K562 (cell line): ENCODE measurements around the gene PACSIN1. TPM values are rescaled to one million over a fixed set of nuclear protein-coding genes. Genes with fewer than 3 reads are reported as not detected.

Source experiments
- CBX3 ChIP-seq, 2 experiments: IDR thresholded peaks; 1 replicate in 1 of 2; 2 replicates in 1 of 2; pipeline ENCODE4 v1.6.1; 2012; ENCODE audit warnings: inconsistent platforms in 2 of 2, low read length in 2 of 2, borderline replicate concordance in 1 of 2, control low read depth in 1 of 2
- CSDE1 ChIP-seq, 2 experiments: fragments of 450-650 bp; IDR thresholded peaks; 2 replicates each; pipeline ENCODE4 v1.6.1; 2016; ENCODE audit warnings: mild to moderate bottlenecking in 1 of 2
- FIP1L1 ChIP-seq: fragments of 200-400 bp; formaldehyde crosslinking; IDR thresholded peaks from 2 replicates; pipeline ENCODE4 v1.6.1; 2018; ENCODE audit warnings: mild to moderate bottlenecking, low read depth, low read length; ENCODE audit not compliant: poor library complexity, severe bottlenecking
- NCOR1 ChIP-seq: fragments of 450-650 bp; IDR thresholded peaks from 2 replicates; pipeline ENCODE4 v1.6.1; 2016; ENCODE audit warnings: mild to moderate bottlenecking, moderate library complexity
- RCOR1 ChIP-seq, 2 experiments: IDR thresholded peaks; 2 replicates each; pipeline ENCODE4 v1.6.1; 2012; ENCODE audit warnings: low read depth in 2 of 2, low read length in 2 of 2, borderline replicate concordance in 1 of 2, improper control_type of control experiment in 1 of 2
- SAP30 ChIP-seq: fragments of 200-600 bp; sonication (generic); IDR thresholded peaks from 2 replicates; pipeline ENCODE4 v1.6.1; 2012; ENCODE audit warnings: borderline replicate concordance, low read depth, mild to moderate bottlenecking, moderate library complexity, low read length, control low read depth, inconsistent platforms; ENCODE audit not compliant: insufficient read depth, poor library complexity, severe bottlenecking
- TAF1 ChIP-seq: IDR thresholded peaks from 2 replicates; pipeline ENCODE4 v1.6.1; 2011; ENCODE audit warnings: mild to moderate bottlenecking, low read length, moderate library complexity; ENCODE audit not compliant: insufficient read depth, control insufficient read depth, severe bottlenecking; ENCODE audit errors: extremely low read depth
- ZBTB7A ChIP-seq: IDR thresholded peaks from 2 replicates; pipeline ENCODE4 v1.6.1; 2011; ENCODE audit warnings: low read depth, mild to moderate bottlenecking, low read length, moderate library complexity, borderline replicate concordance; ENCODE audit not compliant: control insufficient read depth
- ZEB2 ChIP-seq: fragments of 450-650 bp; IDR thresholded peaks from 2 replicates; pipeline ENCODE4 v1.6.1; 2016
- ZNF212 ChIP-seq: fragments of 450-650 bp; formaldehyde crosslinking; IDR thresholded peaks from 2 replicates; pipeline ENCODE4 v1.4.0; 2020; ENCODE audit warnings: mild to moderate bottlenecking
- polyA plus RNA-seq, 8 experiments: library from polyadenylated mRNA; depleted of rRNA in 4 of 8; stranded (reverse) in 5 of 8; unstranded in 3 of 8; fragments of >200 nt; fragmentation: Nextera tagmentation in 2 of 8; fragmentation: Illumina TruSeq in 1 of 8; extraction: Ambion mirVana in 2 of 8; extraction: Trizol in 1 of 8; gene quantifications; 2 replicates each; pipeline versions ENCODE4 v1.2.1 to v1.2.3, GENCODE V29; 2011 to 2014; ENCODE audit warnings: inconsistent platforms in 1 of 8, missing spikeins in 1 of 8
- total RNA-seq, 7 experiments: library from RNA; depleted of rRNA in 6 of 7; stranded (reverse); fragments of >200 nt in 6 of 7; fragmentation: Illumina TruSeq in 2 of 7; extraction: Trizol in 2 of 7; gene quantifications; 2 replicates each; pipeline versions ENCODE4 v1.2.1 to v1.2.3, GENCODE V29; 2011 to 2021; ENCODE audit warnings: low replicate concordance in 1 of 7
- TF ChIP-seq, protein P1 (sequence below): fragments of 450-650 bp; IDR thresholded peaks from 2 replicates; pipeline ENCODE4 v1.6.1; 2016; ENCODE audit warnings: mild to moderate bottlenecking
- TF ChIP-seq, protein P2 (sequence below), 2 experiments: fragments of 450-650 bp; formaldehyde crosslinking in 1 of 2; IDR thresholded peaks; 2 replicates each; pipeline versions ENCODE4 v1.4.0 to v1.6.1; 2014 to 2020; ENCODE audit warnings: mild to moderate bottlenecking in 2 of 2, borderline replicate concordance in 1 of 2, low read depth in 1 of 2

PACSIN1 gene
- total and polyA plus RNA-seq, 9 of the 15 experiments (the other 6 are each of a cell fraction or from before 2014, with no cell fraction given) = 0.01 to 1.7 (median 0.45) TPM

DNA sequence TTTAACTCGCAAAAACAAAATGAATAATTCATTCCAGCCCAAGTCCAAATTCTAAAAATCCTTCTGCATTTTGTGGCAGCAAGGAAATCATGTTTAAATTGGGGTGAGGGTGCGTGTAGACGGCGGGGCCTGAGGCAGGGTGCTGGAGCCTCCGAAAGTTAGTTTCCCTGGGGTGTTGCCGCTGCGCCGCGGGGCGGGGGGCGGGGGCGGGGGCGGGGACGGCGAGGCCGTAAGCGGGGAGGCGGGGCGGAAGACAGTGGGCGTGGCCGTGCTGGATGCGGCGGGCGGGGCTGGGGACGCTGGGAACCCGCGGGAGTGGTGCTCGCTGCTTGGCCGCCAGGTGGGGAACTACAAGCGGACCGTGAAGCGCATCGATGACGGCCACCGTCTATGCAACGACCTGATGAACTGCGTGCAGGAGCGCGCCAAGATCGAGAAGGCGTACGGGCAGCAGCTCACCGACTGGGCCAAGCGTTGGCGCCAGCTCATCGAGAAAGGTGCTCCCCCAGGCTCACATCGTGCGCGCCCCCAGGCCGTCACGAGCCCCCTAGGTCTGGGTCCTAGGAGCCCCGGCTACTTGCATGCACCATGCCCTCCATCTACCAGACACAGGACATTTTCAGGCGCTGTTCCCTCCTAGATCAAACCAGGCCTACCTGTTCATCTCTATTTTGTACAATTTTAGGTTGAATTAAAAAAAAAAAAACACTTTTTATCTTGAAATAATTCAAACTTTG, 61.3 kb downstream of the PACSIN1 start (continued):
- TF ChIP-seq ZNF212 (CRISPR knock-in tag) (no peak), CSDE1 (IDR thresholded peaks at IDR 0.05) (no peak; a peak in 1 of 4 replicates), ZEB2 (no peak), TAF1 (peak; percentile 51), SAP30 (no peak), FIP1L1 (no peak), NCOR1 (no peak), CBX3 (IDR thresholded peaks at IDR 0.05; ENCODE audit: borderline replicate concordance in 1 of 2, low read length in 2 of 2) (peak in 1 of 2 experiments; percentile 64; a peak in 1 of 3 replicates), RCOR1 (IDR thresholded peaks at IDR 0.05; ENCODE audit: borderline replicate concordance in 1 of 2, low read depth in 2 of 2, low read length in 2 of 2) (peak in 1 of 2 experiments; percentile 85; a peak in 2 of 4 replicates), ZBTB7A (peak; percentile 71; the same call in 1 of the 2 replicates)
- TF ChIP-seq, protein P1, sequence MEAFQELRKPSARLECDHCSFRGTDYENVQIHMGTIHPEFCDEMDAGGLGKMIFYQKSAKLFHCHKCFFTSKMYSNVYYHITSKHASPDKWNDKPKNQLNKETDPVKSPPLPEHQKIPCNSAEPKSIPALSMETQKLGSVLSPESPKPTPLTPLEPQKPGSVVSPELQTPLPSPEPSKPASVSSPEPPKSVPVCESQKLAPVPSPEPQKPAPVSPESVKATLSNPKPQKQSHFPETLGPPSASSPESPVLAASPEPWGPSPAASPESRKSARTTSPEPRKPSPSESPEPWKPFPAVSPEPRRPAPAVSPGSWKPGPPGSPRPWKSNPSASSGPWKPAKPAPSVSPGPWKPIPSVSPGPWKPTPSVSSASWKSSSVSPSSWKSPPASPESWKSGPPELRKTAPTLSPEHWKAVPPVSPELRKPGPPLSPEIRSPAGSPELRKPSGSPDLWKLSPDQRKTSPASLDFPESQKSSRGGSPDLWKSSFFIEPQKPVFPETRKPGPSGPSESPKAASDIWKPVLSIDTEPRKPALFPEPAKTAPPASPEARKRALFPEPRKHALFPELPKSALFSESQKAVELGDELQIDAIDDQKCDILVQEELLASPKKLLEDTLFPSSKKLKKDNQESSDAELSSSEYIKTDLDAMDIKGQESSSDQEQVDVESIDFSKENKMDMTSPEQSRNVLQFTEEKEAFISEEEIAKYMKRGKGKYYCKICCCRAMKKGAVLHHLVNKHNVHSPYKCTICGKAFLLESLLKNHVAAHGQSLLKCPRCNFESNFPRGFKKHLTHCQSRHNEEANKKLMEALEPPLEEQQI = no peak
- TF ChIP-seq, protein P2, sequence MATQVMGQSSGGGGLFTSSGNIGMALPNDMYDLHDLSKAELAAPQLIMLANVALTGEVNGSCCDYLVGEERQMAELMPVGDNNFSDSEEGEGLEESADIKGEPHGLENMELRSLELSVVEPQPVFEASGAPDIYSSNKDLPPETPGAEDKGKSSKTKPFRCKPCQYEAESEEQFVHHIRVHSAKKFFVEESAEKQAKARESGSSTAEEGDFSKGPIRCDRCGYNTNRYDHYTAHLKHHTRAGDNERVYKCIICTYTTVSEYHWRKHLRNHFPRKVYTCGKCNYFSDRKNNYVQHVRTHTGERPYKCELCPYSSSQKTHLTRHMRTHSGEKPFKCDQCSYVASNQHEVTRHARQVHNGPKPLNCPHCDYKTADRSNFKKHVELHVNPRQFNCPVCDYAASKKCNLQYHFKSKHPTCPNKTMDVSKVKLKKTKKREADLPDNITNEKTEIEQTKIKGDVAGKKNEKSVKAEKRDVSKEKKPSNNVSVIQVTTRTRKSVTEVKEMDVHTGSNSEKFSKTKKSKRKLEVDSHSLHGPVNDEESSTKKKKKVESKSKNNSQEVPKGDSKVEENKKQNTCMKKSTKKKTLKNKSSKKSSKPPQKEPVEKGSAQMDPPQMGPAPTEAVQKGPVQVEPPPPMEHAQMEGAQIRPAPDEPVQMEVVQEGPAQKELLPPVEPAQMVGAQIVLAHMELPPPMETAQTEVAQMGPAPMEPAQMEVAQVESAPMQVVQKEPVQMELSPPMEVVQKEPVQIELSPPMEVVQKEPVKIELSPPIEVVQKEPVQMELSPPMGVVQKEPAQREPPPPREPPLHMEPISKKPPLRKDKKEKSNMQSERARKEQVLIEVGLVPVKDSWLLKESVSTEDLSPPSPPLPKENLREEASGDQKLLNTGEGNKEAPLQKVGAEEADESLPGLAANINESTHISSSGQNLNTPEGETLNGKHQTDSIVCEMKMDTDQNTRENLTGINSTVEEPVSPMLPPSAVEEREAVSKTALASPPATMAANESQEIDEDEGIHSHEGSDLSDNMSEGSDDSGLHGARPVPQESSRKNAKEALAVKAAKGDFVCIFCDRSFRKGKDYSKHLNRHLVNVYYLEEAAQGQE (IDR thresholded peaks at IDR 0.05; ENCODE audit: borderline replicate concordance) = peak; percentile 82
- TF ChIP-seq, protein P2 (CRISPR knock-in tag; IDR thresholded peaks at IDR 0.05; ENCODE audit: low read depth) = no peak
